ENCODE measurements around the gene POU2AF2.

Gene POU2AF2, protein sequence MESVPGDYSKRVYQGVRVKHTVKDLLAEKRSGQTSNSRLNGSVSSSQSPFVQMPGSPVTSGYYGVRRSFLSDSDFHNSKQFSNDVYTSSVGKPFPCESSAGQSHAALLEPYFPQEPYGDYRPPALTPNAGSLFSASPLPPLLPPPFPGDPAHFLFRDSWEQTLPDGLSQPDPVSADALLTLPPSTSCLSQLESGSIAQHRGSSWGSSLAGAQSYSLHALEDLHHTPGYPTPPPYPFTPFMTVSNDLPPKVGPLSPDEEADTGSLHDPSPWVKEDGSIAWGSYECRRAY

GRCh38 chr11:111245425-111245824, at the start of gene POU2AF2:
TSS of gene POU2AF2 (plus strand) at chr11:111245725. CDS start at chr11:111245854, 129 bp downstream.
- TF ChIP-seq, protein P1, sequence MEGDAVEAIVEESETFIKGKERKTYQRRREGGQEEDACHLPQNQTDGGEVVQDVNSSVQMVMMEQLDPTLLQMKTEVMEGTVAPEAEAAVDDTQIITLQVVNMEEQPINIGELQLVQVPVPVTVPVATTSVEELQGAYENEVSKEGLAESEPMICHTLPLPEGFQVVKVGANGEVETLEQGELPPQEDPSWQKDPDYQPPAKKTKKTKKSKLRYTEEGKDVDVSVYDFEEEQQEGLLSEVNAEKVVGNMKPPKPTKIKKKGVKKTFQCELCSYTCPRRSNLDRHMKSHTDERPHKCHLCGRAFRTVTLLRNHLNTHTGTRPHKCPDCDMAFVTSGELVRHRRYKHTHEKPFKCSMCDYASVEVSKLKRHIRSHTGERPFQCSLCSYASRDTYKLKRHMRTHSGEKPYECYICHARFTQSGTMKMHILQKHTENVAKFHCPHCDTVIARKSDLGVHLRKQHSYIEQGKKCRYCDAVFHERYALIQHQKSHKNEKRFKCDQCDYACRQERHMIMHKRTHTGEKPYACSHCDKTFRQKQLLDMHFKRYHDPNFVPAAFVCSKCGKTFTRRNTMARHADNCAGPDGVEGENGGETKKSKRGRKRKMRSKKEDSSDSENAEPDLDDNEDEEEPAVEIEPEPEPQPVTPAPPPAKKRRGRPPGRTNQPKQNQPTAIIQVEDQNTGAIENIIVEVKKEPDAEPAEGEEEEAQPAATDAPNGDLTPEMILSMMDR (conservative IDR thresholded peaks at IDR 0.05; ENCODE audit: control insufficient read depth, insufficient read depth, low read depth, low read length): no peak
- H3K4me3 ChIP-seq (ENCODE audit: control insufficient read depth, low read depth, low read length): no peak within 1 kb of the TSS
- DNase-seq (ENCODE audit: low read depth): no peak

- TF ChIP-seq, protein P1 (conservative IDR thresholded peaks at IDR 0.05; ENCODE audit: control insufficient read depth, insufficient read depth, low read depth, low read length): no peak
- DNase-seq (ENCODE audit: low read depth): no peak
- no peak overlapping the region for H3K4me3 ChIP-seq (ENCODE audit: control insufficient read depth, low read depth, low read length)
Observed at GRCh38 chr11:111200010-111200534, 45.5 kb upstream of the POU2AF2 start.

- TF ChIP-seq, protein P1 (conservative IDR thresholded peaks at IDR 0.05; ENCODE audit: control insufficient read depth, insufficient read depth, low read depth, low read length): no peak
- no peak for DNase-seq (ENCODE audit: low read depth)
- H3K4me3 ChIP-seq (ENCODE audit: control insufficient read depth, low read depth, low read length): no peak overlapping the region
Observed at GRCh38 chr11:111204211-111204610, 41.3 kb upstream of the POU2AF2 start.

DNA sequence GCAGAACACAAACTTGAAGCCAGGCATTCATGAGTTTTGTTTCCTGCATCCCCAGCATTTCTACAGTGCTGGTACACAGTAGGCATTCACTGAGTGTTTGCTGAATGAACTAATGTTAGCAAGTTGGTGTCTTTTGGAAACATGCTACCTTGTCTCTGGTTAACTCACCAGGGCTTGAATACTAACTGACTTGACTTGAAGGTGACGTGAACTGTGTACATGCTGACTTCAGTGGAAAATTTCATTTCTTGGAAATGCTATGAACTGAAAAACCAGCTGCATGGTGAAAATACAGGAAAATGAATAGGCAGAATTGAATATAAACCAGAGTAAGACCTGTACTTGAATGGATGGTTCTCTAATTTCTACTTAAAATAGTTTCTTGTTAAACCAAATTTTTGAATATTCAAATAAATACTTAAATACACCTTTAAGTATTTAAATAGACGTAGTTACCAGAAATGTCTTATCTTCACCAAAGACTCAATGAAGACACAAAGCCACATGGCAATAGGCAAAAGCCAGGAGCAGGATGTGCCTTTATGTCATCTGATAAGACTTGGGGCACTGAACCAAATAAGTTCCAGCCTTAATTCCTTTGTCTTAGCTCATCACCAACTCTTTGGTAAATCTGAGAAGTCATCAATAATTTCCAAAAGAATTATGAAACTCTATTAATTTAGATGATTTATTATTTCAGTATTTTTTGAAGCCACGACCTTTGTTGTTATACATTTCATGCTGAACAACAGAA, 39.7 kb upstream of the POU2AF2 start:
- H3K4me3 ChIP-seq (ENCODE audit: control insufficient read depth, low read depth, low read length): no peak overlapping the region
- TF ChIP-seq, protein P1 (conservative IDR thresholded peaks at IDR 0.05; ENCODE audit: control insufficient read depth, insufficient read depth, low read depth, low read length): no peak
- peak; percentile 13 for DNase-seq (ENCODE audit: low read depth)

DNA sequence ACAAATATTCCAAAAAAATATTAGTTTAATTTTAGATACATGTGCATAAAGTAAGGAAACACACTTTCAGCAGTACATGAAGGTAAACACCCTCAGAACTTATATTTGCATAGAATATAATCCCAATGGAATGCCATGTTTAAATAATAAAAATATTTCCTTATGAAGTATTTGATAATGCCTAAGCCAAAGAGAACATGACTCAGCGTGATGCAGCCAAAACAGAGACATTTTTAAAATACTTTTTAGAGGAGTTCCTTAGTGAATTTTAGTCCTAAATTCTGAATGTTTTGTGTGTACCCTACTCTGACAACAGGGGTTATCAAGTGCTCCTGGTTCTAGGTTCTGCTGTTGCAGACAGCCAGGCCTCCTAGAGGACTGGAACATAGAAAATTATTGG, 39.1 kb upstream of the POU2AF2 start:
- peak; percentile 62 for DNase-seq (ENCODE audit: low read depth)
- TF ChIP-seq, protein P1 (conservative IDR thresholded peaks at IDR 0.05; ENCODE audit: control insufficient read depth, insufficient read depth, low read depth, low read length): no peak
- H3K4me3 ChIP-seq (ENCODE audit: control insufficient read depth, low read depth, low read length): no peak overlapping the region

DNA sequence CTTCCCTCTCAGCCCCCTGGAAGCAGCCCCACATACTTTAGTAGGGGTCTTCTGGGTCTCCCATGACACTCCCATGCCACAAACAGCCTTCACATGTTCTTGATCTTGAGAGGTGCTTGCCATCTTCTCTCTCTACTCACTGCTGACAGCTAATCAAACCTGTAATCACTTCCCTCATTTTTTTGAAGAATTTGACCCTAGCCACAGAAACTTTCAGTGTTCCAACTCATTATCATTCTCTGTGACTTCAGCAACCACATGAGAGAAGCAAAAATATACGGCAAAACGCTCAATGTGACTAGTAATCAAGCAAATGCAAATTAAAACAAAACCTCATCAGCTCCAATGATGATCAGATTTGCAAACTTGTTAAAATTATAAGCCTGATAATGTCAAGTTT, 38.3 kb upstream of the POU2AF2 start:
- DNase-seq (ENCODE audit: low read depth): no peak
- no peak overlapping the region for H3K4me3 ChIP-seq (ENCODE audit: control insufficient read depth, low read depth, low read length)
- TF ChIP-seq, protein P1 (conservative IDR thresholded peaks at IDR 0.05; ENCODE audit: control insufficient read depth, insufficient read depth, low read depth, low read length): no peak
